CD4-positive, alpha-beta T cell treated with Interleukin-15 for 1 hour (primary cell): ENCODE measurements around the gene RALGAPA2.

Source experiments
- DNase-seq: peaks from one replicate; pipeline ENCODE4 v3.0.0-alpha.2; 2020

Gene RALGAPA2

DNA sequence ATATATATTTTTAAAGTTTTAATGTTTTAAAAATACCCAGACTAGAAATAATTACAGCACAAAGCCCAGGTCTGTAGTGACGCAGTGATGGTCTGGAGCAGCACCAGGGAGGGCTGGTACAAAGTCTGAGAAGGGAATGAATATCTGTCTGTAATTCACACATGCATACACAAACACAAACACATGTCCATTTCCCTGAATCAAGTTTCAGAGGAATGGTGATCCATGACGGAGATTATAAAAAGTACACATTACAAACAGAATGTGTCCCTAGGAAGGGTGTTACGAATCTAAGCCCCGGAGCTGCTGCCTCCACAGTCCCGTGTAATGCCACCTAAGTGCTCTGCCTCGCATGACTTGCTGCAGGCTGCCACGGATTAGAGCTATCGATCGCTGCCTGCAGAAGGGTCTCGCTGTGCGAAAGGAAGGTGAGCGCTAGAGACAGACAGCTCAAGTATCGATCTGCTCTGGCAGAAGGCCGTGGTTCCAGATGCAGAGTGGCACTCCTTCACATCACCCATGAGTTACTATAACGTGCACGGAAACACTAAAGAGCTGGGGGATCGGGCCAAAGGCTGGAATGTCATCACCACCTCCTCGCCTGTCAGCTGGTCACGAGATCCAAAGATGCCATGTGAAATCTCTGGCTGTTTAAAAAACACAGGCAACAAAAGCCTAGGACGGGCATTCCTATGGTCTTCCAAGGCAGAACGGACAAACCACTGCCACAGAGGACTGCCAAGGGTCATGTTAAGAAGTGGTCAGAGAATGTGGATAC is 257.4 kb downstream of the RALGAPA2 start:
- no peak for DNase-seq

DNA sequence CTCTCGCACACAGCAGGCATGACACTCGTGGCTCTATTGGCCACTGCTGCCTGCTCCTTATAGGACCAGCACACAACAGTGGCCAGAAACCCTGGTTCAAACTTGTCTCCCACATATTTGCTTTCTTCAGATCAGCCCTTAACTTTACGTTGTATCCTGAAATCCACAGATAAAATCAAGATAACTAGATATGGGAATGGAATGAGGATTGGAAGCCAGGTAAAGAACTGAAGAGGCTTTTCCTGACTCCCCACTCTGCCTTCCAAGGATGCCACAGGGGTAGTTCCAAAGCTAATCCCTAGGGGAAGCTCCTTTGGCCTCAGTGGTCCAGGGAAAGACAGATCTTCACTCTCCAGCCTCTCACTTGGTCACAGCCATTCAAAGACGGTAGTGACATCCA is 258.1 kb downstream of the RALGAPA2 start:
- no peak for DNase-seq

DNA sequence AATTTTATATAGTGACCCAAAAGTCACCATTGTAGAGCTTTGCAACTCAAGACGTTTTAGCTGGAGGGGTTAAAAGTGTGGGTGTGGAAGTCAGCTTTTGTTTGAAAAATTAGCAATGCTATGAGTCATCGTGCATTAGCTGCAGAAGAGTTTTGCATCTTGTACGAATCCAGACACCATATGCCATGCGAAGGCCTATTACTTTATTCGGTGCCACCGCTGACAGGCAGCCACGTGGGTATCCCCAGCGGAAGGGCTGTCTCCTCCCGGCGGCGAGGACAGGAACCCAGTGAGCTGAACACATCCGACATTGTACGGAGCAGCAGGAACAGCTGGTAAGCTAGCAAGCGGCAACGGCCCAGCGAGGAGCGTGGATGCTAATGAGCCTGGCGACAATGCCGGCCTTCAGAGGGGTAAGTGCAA is 260.2 kb downstream of the RALGAPA2 start:
- peak; percentile 61 for DNase-seq

DNA sequence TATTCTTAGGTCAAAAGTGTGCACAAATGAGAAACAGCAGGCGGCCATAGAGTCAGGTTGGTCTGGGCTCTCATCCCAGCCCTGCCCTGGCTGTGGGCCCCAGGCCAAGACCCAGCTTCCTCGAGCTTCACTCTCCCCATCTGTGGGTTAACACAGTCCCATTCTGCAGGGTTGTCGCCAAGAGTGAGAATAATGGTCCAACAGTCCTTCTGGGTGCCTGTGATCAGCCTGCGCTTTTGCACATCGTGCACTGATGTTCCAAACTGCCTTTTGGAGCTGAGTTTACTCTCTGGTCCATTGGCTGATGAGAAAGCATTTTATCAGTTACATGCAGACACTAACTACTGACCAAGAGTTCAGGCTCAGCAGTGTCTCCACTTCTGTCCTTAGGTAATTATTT is 261.9 kb downstream of the RALGAPA2 start:
- no peak for DNase-seq

DNA sequence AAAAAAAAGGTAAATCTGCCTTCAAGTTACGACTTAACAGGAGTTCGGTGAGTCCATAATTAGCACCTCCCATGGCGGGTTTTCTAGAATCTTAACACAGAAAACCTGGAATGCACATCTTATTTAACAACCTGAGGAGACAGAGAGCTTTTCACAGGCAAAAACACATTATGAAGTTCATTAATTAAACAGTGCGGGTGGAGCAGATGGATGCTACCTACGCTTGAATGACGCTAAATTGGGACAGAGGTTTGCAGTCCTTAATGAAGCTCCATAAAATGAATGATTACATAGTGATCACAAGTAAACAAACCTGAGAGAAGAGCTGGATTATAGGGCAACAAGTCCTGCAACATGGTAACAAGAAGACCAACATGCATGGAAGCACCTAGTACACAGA is 263.6 kb downstream of the RALGAPA2 start:
- DNase-seq, result no peak

DNA sequence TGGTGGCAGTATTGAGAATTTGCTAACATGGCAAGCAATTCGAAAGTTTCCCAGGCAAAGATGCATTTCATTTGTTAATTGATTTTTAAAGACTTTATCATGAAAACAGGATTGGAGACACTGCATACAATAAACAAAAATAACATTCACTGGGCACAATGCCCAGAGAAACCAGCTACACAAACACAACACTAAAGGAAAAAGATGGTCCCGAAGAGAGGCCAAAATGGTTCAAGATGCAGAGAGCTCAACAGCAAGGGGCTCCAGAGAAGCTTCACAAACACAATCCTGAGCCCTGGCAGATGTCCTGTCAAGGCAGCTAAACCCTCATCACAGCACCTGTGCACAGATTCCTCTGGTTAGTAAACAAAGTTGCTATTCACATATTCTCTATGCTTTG is 265.2 kb downstream of the RALGAPA2 start:
- DNase-seq, result no peak

DNA sequence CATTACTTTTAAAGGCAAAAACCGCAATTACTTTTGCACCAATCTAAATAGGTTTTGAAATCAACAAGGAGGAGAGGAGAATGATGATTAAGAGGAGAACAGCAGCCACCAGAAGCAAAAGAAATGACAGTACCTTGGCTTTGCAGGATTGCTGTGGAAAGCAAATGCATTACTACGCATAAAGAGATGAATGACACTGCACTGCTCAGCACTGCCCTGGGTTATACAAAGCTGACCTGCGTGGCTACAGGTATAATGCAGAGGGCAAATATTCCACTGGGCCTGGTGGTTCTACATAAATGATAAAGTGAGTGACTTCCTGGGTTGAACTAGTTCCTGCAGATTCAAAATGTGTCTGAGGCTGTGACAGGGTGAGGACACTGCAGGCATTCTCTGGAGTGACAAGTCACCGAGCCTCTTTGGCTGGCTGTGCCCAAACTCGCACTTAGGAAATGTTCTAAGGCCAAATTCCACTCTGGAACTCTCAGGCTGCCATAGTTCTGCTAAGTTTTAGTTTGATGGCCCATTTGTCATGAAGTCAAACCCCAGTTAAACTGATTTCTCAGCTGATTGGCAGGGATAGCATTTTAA is 265.9 kb downstream of the RALGAPA2 start:
- DNase-seq, result no peak

DNA sequence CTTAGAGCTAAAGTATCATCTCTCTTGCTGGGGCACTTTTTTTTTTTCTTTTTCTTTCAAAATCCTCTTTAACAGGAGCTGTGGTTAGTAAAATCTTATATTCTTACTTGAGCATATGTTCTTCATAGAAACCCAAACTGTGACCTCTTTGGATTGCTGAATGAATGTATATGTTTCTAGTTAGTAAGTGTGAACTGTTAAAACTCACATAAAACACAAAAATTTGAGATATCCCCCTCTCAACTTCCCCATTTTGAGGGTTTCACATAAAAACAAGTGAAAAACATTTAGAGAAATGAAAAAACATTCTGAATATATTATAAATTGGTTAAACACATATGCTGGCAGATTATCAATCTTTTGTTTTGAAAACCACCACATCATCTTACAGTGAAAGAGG is 266.4 kb downstream of the RALGAPA2 start:
- no peak for DNase-seq

DNA sequence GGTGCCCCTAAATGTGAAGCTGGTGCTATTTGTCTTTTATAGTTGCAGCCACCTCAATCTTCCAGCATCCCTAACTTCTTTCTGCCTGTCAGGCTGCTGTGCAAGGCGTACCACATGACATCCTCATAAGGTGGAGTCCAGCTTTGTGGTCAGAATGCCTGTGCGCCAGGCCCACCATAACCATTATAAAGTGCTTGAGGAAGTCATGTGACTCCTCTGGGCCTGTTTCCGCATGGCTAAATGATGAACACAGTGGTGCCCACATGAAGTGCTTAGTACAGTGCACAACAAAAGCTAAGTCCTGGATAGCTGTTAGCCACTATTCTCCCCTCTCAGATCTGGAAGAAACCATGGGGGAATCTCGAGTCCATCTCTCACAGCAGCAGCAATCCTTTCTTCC is 268.9 kb downstream of the RALGAPA2 start:
- DNase-seq, result no peak

DNA sequence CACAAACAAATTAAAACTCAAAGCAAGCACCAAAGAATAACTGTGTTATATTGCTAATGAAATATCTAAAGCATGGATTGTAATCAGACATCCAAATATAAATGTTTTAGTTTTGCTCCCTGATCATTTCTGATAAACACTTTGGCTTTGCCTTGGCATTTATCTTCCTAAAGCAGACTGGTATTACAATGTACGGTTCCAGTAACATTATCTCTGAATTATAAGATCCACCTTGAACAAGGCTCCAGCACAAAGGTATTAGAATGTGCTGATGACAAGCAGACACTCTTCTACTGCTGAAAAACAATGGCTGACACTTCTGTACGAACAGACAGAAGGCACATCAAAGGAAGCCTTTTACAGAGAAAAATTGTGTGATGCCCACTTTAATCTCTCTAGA is 270.0 kb downstream of the RALGAPA2 start:
- no peak for DNase-seq

DNA sequence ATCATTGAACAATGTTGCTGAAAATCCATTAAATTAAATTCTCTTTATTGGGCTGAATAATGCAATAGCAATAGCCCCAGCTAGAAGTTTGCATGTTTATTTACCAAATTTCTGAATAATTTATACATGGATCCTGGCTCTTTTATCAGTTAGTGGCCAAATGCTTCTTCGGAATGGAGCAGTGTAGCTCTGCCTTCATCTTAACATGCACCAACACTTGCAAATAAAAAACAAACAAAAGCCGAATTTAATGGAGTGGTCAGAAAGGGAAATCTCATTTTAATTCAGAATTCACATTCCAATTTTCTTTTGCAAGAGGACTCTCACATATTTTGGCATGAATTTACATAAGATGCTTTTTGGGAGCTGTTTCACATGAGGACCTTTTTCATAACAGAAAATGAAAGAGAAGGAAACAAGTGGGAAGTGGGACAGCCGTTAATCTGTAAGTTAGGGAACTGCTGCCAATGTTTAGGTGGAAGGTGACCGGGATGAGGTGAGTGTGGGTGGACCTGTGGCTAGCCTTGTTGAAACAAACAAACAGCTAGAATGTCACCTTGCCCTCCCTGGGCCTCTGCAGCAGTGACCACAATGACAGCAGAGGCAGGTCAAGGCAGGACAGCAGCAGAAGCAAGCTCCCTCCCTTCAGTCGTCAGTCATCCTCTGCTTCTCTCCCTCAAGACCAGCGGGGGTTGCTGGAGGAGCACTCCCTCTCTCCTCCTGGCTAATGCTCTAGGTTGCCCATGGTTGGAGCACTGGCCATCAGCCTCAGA is 271.4 kb downstream of the RALGAPA2 start:
- no peak for DNase-seq

DNA sequence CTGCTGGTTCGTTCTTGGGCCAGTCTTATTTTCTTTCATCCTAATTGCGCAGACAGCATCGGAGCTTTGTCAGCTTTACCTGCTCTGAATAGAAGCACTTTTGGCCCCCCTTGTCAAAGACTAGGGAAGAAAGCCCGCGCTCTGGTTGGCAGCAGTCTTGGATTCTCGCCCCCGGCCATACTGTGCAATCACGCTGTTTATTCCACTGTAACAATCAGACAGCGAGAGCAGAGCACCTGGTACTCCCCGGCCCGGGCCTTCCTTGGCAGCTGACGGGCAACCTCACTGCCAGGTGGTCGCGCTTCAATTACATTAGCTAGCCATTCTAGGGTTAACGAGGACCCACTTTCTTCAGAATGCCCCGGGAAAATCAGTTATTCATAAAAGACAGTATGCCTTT is 272.0 kb downstream of the RALGAPA2 start:
- DNase-seq, result no peak

DNA sequence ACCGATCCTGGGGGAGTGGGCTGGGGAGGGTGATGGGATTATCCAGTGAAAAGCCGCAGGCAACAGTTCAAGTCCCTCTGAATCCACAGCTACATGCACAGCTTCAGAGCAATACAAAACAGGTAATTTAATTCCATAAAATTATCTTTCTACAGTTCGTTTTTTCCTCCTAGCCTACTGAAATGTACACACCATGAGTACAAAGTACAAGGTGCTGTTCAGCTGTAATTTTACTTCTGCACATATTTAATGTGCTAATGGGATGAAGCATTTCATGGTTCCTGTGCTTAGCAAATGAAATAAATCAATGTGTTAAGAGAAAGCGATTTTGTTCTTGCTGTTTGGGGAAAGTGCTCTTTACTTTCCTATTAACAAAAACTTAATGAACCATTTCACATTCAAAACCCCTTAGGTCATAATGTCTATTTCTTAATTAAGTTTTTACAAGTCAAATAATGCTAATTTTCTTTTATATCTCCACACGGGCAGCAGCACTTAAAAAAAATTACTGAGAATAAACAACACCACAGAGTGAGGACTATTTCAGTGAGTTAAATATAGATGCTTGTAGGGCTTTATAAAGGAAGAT is 272.7 kb downstream of the RALGAPA2 start:
- no peak for DNase-seq

DNA sequence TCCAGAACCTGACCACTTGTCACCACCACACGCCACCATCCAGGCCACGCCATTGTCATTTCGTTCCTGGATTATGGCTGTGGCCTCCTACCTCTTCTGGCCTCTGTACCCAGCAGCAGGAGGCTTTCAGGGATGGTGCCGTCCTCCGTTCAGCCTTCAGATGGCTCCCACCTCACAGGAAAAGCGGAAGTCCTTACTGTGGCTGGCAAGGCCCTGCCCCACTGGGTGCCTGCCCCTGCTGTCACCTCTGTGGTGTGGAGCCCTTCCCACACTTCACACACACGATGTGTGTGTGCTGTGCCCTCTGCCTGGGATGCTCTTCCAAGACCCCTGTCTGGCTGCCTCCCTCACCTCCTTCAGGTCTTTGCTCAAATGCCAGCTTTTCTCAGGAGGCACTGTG is 275.1 kb downstream of the RALGAPA2 start:
- no peak for DNase-seq

DNA sequence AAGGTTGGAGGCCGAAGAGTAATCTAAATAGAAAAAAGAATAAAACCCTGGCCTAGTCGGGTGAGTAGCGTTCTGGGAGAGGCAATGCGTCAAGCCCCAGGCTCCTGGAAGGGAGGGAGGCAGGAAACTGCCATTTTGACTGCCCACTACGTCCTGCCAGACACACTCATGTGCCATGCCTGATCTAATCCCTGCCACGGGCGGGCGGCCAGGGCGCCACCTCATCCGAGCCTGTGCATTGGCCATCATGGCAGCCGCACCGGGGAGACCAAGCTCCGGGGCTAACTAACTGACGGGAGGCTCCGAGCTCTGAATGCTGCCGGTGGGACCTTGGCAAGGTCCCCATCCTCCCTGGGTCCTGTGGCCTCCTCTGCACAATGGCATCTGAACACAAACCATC is 275.8 kb downstream of the RALGAPA2 start:
- no peak for DNase-seq

DNA sequence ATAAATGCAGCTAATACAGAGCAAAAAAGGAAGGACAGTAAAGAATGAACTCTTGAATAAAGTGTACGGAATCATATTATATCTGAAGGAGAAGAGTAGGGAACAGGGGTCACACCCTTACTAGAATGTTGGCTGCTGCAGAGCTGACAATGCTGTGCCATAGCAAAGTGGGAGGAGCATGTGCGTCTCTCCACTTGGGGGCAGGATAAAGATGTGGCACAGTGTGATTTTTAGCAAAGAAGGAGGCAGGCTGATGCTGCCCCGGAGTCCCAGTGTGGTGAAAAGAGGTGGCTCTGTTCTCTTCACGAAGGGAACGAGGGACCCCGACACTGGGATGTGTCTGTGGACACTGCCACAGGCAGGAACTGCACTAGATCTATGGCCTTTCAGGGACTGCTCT is 277.0 kb downstream of the RALGAPA2 start:
- no peak for DNase-seq

DNA sequence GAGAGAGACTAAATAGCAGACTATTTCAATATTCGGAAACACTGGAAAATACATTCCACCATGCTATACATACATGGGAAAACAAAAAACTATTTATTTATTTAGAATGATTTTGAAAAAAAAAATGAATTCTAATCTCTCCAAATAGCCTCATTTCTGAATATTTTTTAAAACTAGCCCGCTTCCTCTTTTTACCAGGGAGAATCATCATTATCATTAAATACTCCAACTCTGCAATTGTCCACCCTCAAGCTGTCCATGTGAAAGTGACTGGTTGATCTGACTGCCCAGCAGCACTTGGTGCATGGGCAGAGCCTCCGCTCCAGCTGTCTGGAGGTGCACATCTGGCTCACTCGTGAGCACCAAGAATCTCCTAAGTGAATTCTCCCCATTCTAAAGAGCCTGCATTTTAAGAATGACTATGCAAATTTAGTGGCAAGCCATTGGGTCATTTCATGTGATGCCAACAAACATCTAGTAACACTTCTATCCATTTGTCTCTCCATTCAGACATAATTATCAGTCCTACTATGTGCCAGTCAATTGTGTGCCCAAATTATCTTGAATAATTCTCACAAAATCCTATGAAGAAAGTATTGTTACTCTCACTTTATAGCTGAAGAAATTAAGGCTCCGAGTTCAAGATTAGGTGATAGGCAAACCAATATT is 279.7 kb downstream of the RALGAPA2 start:
- DNase-seq, result no peak

DNA sequence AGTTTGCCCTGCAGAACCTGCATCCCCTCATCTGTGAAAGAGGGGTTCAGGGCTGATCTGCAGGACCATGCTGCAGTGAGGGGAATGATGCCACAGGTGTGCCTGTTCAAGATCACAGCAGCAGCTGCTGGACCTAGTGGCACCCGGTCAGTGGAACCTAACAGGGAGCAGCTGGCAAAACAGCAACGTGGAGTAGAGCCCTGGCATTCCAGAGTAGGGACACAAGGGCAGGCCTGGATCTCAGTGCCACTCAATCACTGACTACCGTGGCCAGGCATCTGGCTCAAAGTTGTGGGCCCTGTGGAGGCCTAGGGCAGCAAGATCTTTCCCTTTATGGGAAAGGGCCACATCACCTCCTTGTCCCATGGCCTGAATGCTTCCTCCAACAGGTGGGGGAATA is 282.4 kb downstream of the RALGAPA2 start:
- DNase-seq, result no peak

DNA sequence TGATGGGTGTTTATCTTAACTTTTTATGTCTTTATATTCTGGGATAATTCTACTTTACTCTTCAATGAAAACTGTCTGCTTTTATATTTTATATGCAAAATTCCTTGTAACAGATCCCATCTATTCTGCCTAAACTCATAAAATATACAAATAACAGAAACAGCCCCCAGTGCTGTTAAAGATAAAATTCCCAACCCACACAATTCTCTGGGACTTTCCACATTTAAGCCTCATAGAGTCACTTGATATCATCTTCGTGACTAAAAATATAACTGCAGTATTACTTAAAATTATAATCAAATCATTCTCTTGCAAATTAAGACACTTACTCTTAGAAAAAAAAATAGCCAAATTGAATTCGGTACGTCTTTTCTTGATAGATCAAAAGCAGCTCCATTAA is 284.4 kb downstream of the RALGAPA2 start:
- DNase-seq, result no peak

DNA sequence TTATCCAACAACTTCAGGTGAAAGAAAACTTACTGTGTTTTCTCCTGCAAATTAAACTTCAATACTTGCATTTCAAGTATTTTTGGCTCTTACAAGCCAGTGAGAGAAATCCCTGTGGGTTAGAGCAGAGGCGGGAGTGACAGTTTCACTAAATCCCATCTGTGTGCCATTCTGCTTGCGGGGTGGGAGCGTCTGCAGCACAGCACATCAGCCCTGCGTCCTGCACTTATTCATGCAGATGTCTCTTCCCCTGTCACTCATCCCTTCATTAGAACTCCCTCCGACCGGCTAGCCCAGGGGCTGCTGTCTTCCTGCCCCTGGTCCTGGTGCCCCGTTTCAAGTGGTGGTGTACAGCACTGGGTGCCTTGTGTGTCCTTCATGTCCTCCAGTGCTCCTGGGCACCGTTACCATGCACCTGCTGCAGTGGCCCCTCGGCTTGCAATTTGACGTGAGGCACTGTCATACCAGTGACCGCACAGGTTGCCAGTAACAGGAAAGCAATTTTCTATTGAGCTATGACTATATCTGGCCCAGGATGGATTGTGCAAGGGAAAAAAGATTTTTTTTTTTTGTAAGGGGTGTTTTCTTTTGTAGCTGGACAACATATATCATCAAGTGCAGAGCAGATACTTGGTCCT is 285.1 kb downstream of the RALGAPA2 start:
- no peak for DNase-seq

DNA sequence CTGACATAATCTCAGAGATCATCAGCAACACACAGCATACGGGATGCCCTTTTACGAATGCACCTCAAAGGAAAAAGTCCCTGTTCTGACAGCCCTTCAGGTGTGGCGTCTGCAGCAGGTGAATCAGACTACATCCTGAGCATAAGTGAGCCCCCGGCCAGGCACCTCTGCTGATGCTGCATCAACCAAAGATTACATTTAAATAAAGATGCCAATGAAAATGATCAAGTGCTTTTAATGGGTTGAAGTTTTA is 285.9 kb downstream of the RALGAPA2 start:
- DNase-seq, result no peak

DNA sequence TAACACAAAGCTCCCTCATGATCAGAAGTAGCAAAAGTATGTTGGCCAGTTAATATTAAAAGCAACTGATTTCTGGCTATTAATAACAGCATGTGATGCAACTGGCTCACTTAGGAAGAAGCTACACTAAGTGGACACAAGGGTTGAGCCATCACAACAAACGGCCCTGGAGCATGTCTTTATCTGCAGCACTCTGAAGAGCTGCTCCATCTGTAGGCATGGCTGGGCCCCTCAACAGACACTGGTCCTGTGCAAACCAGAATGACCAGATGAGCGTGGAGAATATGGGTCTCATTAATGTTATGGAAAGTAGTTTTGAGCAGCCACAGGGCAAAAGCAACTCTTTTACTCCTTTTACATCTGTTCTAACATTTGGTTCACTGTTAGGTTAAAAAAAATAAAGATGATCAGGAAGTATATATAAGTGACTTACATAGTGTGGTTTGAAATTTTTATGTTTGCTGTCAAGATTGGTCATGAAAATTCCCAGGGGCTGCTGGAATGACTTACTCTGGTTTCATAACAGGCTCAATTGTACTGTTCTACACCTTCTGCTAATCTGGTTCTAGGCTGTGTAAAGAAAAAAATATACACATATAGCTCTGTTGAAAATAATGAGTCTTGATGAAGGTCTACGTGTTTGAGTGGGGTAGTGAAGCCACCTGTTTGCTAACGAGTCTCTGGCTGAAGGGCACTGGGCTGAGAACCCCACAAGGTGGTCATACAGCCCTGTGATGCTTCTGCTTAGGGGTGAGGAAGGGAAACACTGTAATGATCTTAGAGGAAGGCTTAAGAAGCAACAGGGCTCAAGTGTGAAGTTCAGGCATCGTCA is 286.4 kb downstream of the RALGAPA2 start:
- no peak for DNase-seq
